ENCODE results near the gene RIPK1. TPM values are rescaled to one million over a fixed set of nuclear protein-coding genes. Genes with fewer than 3 reads are reported as not detected.

The RIPK1 gene
- total and polyA plus RNA-seq, 9 of the 15 experiments (the other 6 are each of a cell fraction or from before 2014, with no cell fraction given) = 3.8 to 24.9 (median 17.7) TPM

DNA sequence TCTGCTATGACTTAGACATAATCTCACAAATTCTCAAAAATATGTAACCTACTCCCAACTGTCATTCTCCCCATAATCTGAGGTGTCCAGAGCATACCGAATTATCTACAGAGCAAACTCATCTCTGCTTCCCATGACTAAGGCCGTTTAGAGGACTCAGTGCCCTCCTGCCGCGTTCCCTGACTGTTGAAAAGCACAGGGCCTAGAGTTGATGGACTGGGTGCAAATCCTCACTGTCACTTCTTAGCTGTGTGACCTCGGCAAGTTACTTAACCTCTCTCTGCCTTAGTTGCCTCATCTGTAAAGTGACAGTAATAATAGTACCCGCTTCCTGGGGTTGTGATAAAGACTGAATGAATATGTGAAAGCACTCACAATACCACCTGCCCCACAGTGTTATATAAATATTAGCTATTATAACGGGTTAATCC is 93.8 kb downstream of the RIPK1 start (continued):
- TF ChIP-seq SREBF2 (CRISPR knock-in tag; IDR thresholded peaks at IDR 0.05) (no peak), ZNF707 (CRISPR knock-in tag; conservative IDR thresholded peaks at IDR 0.05) (no peak), FIP1L1 (IDR thresholded peaks at IDR 0.05; ENCODE audit: low read depth, low read length, poor library complexity, severe bottlenecking) (no peak), ZC3H8 (IDR thresholded peaks at IDR 0.05) (no peak), MED1 (CRISPR knock-in tag; IDR thresholded peaks at IDR 0.05; ENCODE audit: borderline replicate concordance) (no peak), ZEB2 (IDR thresholded peaks at IDR 0.05) (no peak), ETS2 (tag; IDR thresholded peaks at IDR 0.05; ENCODE audit: borderline replicate concordance, poor library complexity, severe bottlenecking) (no peak), HNRNPLL (IDR thresholded peaks at IDR 0.05; ENCODE audit: low read depth, low read length, poor library complexity, severe bottlenecking) (no peak), CCNT2 (IDR thresholded peaks at IDR 0.05; ENCODE audit: borderline replicate concordance, extremely low read depth, insufficient read length, low read depth, low read length) (no peak), BDP1 (IDR thresholded peaks at IDR 0.05; ENCODE audit: insufficient read depth, insufficient read length) (no peak), NR2C2 (CRISPR knock-in tag; IDR thresholded peaks at IDR 0.05) (no peak), NR2C2 (tag; IDR thresholded peaks at IDR 0.05) (no peak), POLR2B (IDR thresholded peaks at IDR 0.05; ENCODE audit: low read depth, partially characterized antibody) (peak; percentile 41), ETV1 (tag; conservative IDR thresholded peaks at IDR 0.05; ENCODE audit: low read depth) (no peak), ZNF561 (CRISPR knock-in tag; conservative IDR thresholded peaks at IDR 0.05) (no peak), PHF8 (IDR thresholded peaks at IDR 0.05; ENCODE audit: borderline replicate concordance, low read length) (no peak), MTA1 (IDR thresholded peaks at IDR 0.05; ENCODE audit: borderline replicate concordance) (peak; percentile 33; the same call in 1 of the 2 replicates), ZNF408 (CRISPR knock-in tag; IDR thresholded peaks at IDR 0.05; ENCODE audit: low read depth) (no peak), ZNF140 (CRISPR knock-in tag; IDR thresholded peaks at IDR 0.05) (no peak), SIX5 (IDR thresholded peaks at IDR 0.05; ENCODE audit: borderline replicate concordance in 1 of 2, insufficient read depth in 1 of 2, low read depth in 1 of 2, low read length in 2 of 2) (no peak)
- TF ChIP-seq, protein P1, sequence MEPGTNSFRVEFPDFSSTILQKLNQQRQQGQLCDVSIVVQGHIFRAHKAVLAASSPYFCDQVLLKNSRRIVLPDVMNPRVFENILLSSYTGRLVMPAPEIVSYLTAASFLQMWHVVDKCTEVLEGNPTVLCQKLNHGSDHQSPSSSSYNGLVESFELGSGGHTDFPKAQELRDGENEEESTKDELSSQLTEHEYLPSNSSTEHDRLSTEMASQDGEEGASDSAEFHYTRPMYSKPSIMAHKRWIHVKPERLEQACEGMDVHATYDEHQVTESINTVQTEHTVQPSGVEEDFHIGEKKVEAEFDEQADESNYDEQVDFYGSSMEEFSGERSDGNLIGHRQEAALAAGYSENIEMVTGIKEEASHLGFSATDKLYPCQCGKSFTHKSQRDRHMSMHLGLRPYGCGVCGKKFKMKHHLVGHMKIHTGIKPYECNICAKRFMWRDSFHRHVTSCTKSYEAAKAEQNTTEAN (CRISPR knock-in tag; IDR thresholded peaks at IDR 0.05) = no peak
- TF ChIP-seq, protein P2, sequence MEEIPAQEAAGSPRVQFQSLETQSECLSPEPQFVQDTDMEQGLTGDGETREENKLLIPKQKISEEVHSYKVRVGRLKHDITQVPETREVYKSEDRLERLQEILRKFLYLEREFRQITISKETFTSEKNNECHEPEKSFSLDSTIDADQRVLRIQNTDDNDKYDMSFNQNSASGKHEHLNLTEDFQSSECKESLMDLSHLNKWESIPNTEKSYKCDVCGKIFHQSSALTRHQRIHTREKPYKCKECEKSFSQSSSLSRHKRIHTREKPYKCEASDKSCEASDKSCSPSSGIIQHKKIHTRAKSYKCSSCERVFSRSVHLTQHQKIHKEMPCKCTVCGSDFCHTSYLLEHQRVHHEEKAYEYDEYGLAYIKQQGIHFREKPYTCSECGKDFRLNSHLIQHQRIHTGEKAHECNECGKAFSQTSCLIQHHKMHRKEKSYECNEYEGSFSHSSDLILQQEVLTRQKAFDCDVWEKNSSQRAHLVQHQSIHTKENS (CRISPR knock-in tag; IDR thresholded peaks at IDR 0.05) = no peak
- TF ChIP-seq, protein P3, sequence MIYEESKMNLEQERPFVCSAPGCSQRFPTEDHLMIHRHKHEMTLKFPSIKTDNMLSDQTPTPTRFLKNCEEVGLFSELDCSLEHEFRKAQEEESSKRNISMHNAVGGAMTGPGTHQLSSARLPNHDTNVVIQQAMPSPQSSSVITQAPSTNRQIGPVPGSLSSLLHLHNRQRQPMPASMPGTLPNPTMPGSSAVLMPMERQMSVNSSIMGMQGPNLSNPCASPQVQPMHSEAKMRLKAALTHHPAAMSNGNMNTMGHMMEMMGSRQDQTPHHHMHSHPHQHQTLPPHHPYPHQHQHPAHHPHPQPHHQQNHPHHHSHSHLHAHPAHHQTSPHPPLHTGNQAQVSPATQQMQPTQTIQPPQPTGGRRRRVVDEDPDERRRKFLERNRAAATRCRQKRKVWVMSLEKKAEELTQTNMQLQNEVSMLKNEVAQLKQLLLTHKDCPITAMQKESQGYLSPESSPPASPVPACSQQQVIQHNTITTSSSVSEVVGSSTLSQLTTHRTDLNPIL (CRISPR knock-in tag; IDR thresholded peaks at IDR 0.05) = no peak
- TF ChIP-seq, protein P4, sequence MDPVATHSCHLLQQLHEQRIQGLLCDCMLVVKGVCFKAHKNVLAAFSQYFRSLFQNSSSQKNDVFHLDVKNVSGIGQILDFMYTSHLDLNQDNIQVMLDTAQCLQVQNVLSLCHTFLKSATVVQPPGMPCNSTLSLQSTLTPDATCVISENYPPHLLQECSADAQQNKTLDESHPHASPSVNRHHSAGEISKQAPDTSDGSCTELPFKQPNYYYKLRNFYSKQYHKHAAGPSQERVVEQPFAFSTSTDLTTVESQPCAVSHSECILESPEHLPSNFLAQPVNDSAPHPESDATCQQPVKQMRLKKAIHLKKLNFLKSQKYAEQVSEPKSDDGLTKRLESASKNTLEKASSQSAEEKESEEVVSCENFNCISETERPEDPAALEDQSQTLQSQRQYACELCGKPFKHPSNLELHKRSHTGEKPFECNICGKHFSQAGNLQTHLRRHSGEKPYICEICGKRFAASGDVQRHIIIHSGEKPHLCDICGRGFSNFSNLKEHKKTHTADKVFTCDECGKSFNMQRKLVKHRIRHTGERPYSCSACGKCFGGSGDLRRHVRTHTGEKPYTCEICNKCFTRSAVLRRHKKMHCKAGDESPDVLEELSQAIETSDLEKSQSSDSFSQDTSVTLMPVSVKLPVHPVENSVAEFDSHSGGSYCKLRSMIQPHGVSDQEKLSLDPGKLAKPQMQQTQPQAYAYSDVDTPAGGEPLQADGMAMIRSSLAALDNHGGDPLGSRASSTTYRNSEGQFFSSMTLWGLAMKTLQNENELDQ (CRISPR knock-in tag; IDR thresholded peaks at IDR 0.05; ENCODE audit: borderline replicate concordance) = no peak
